VCaP (cell line): ENCODE data around the gene GLCE.
"Not testable (repeated sequence)": the region's sequence is repeated elsewhere in the genome, so short reads cannot be mapped to it uniquely, and the experiment has no call there.

Experiments
- H3K27ac ChIP-seq: fragments of 450-650 bp; 2 replicates; pipeline ENCODE4 v1.5.1; 2017
- CTCF ChIP-seq: fragments of 450-650 bp; conservative IDR thresholded peaks from 2 replicates; pipeline ENCODE4 v1.5.1; 2017; ENCODE audit warnings: mild to moderate bottlenecking, moderate library complexity

Gene GLCE

GRCh38 chr15:69161878-69162213 lies 1.4 kb downstream of the GLCE start:
- TF ChIP-seq CTCF: no peak; the same call in none of the 2 replicates
- no peak overlapping the region for H3K27ac ChIP-seq

GRCh38 chr15:69163141-69163669 lies 2.8 kb downstream of the GLCE start:
- no peak overlapping the region for H3K27ac ChIP-seq
- TF ChIP-seq CTCF: no peak

GRCh38 chr15:69164807-69165636 lies 4.6 kb downstream of the GLCE start:
- H3K27ac ChIP-seq: no peak overlapping the region
- TF ChIP-seq CTCF: no peak

- no peak overlapping the region for H3K27ac ChIP-seq
- TF ChIP-seq CTCF: no peak
These were observed 5.2 kb downstream of the GLCE start for GRCh38 chr15:69165637-69166025.

- no peak overlapping the region for H3K27ac ChIP-seq
- no peak for TF ChIP-seq CTCF
These were observed 6.9 kb downstream of the GLCE start for GRCh38 chr15:69167218-69167846.

GRCh38 chr15:69168361-69168760 lies 7.9 kb downstream of the GLCE start:
- H3K27ac ChIP-seq: not testable (repeated sequence)

GRCh38 chr15:69169540-69169939 lies 9.1 kb downstream of the GLCE start:
- H3K27ac ChIP-seq: not testable (repeated sequence)

GRCh38 chr15:69170597-69170996 lies 10.2 kb downstream of the GLCE start:
- TF ChIP-seq CTCF: no peak
- no peak overlapping the region for H3K27ac ChIP-seq
